A549 (cell line): ENCODE results near the gene MBL2. TPM values are rescaled to one million over a fixed set of nuclear protein-coding genes. Genes with fewer than 3 reads are reported as not detected.

ENCODE experiments used
- ATAC-seq, 2 experiments: fragments of 200-7000 bp in 1 of 2; fragments of >200 bp in 1 of 2; cut with Nextera tagmentation in 1 of 2; cut with Tn5 transposase in 1 of 2; 3 replicates each; pipeline versions ENCODE4 v1.8.0 to v1.9.1; 2018 to 2020; ENCODE audit warnings: mild to moderate bottlenecking in 1 of 2, moderate library complexity in 1 of 2
- CTCF ChIA-PET: fragments of 300-600 bp; sonication (Branson Sonifier 250); formaldehyde crosslinking; extraction: SDS; loops from one replicate; lab custom pipeline; 2021; ENCODE audit warnings: antibody characterized with exemption, inconsistent platforms; lab: Yijun Ruan, JAX
- POLR2A ChIA-PET: fragments of 350-600 bp; formaldehyde crosslinking; extraction: SDS; loops from one replicate; lab custom pipeline; 2021; ENCODE audit warnings: antibody characterized with exemption, inconsistent platforms; lab: Yijun Ruan, JAX
- DNase-seq, 2 experiments: peaks; one replicate each; pipeline versions ENCODE4 v3.0.0 to v3.0.0-alpha.2; 2011 to 2016; ENCODE audit warnings: low read depth in 1 of 2, low spot score in 1 of 2
- FAIRE-seq: peaks from 2 replicates; lab custom pipeline; 2011; peaks lifted over from hg19 to GRCh38; lab: Jason Lieb, UNC
- H3K27ac ChIP-seq, 2 experiments: fragments of >200 bp; sonication (Bioruptor Twin); formaldehyde crosslinking; 3 replicates each; pipeline ENCODE4 v1.5.1; 2016 to 2017
- H3K4me1 ChIP-seq: fragments of >200 bp; sonication (Bioruptor Twin); formaldehyde crosslinking; 3 replicates; pipeline ENCODE4 v1.6.1; 2016
- H3K4me2 ChIP-seq: fragments of >200 bp; sonication (Bioruptor Twin); formaldehyde crosslinking; 3 replicates; pipeline ENCODE4 v1.6.1; 2016
- H3K4me3 ChIP-seq: fragments of >200 bp; sonication (Bioruptor Twin); formaldehyde crosslinking; 3 replicates; pipeline ENCODE4 v1.5.1; 2016
- H3K9me3 ChIP-seq: fragments of >200 bp; sonication (Bioruptor Twin); formaldehyde crosslinking; 3 replicates; pipeline ENCODE4 v1.6.1; 2016
- CBX2 ChIP-seq: fragments of 200-600 bp; sonication (generic); IDR thresholded peaks from 2 replicates; pipeline ENCODE4 v1.6.1; 2016; ENCODE audit warnings: low read depth, mild to moderate bottlenecking, borderline replicate concordance
- CBX8 ChIP-seq: fragments of 200-600 bp; sonication (generic); IDR thresholded peaks from 2 replicates; pipeline ENCODE4 v1.6.1; 2016
- CHD2 ChIP-seq: fragments of 150-350 bp; IDR thresholded peaks from 2 replicates; pipeline ENCODE4 v1.6.1; 2014; ENCODE audit warnings: low read length; ENCODE audit not compliant: partially characterized antibody
- CHD4 ChIP-seq: fragments of 200-600 bp; sonication (generic); IDR thresholded peaks from 2 replicates; pipeline ENCODE4 v1.6.1; 2016; ENCODE audit warnings: antibody characterized with exemption, mild to moderate bottlenecking, borderline replicate concordance
- E2F6 ChIP-seq: IDR thresholded peaks from 2 replicates; pipeline ENCODE4 v1.6.1; 2012; ENCODE audit warnings: low read depth, borderline replicate concordance
- EHF ChIP-seq: fragments of 250-450 bp; sonication (Bioruptor Pico); IDR thresholded peaks from 2 replicates; pipeline ENCODE4 v1.5.0; 2020; ENCODE audit warnings: mild to moderate bottlenecking
- EP300 ChIP-seq, 2 experiments: fragments of >200 bp; sonication (Bioruptor Twin); formaldehyde crosslinking; IDR thresholded peaks; 2 replicates in 1 of 2; 3 replicates in 1 of 2; pipeline ENCODE4 v1.6.1; 2016 to 2017
- FOSB ChIP-seq: fragments of 250-450 bp; sonication (Bioruptor Pico); IDR thresholded peaks from 2 replicates; pipeline ENCODE4 v1.5.0; 2020; ENCODE audit warnings: mild to moderate bottlenecking, moderate library complexity
- FOSL2 ChIP-seq, 2 experiments: fragments of 450-650 bp in 1 of 2; fragments of >200 bp in 1 of 2; sonication (Bioruptor Twin) in 1 of 2; formaldehyde crosslinking; IDR thresholded peaks; 2 replicates each; pipeline versions ENCODE4 v1.5.0 to v1.6.1; 2016 to 2020; ENCODE audit warnings: mild to moderate bottlenecking in 1 of 2, moderate library complexity in 1 of 2
- HDAC2 ChIP-seq: fragments of 200-600 bp; sonication (generic); IDR thresholded peaks from 2 replicates; pipeline ENCODE4 v1.6.1; 2016
- HOXB5 ChIP-seq: fragments of 250-450 bp; sonication (Bioruptor Pico); IDR thresholded peaks from 2 replicates; pipeline ENCODE4 v1.5.0; 2020; ENCODE audit warnings: mild to moderate bottlenecking, moderate library complexity
- MYC ChIP-seq: IDR thresholded peaks from 2 replicates; pipeline ENCODE4 v1.6.1; 2012; ENCODE audit warnings: mild to moderate bottlenecking, inconsistent platforms, low read length, improper control_type of control experiment, borderline replicate concordance
- NFE2L2 ChIP-seq: fragments of 150-350 bp; conservative IDR thresholded peaks from 2 replicates; pipeline ENCODE4 v1.6.1; 2014; ENCODE audit warnings: low read length
- NR3C1 ChIP-seq: fragments of >200 bp; sonication (Bioruptor Twin); formaldehyde crosslinking; IDR thresholded peaks from 3 replicates; pipeline ENCODE4 v1.6.1; 2017
- POLR2A ChIP-seq: IDR thresholded peaks from 2 replicates; pipeline ENCODE4 v1.6.1; 2012; ENCODE audit warnings: mild to moderate bottlenecking, low read length
- RARB ChIP-seq: fragments of 250-450 bp; sonication (Bioruptor Pico); IDR thresholded peaks from 2 replicates; pipeline ENCODE4 v1.8.0; 2021; ENCODE audit warnings: mild to moderate bottlenecking, moderate library complexity
- SMC3 ChIP-seq: fragments of >200 bp; sonication (Bioruptor Twin); formaldehyde crosslinking; IDR thresholded peaks from 3 replicates; pipeline ENCODE4 v1.6.1; 2018; ENCODE audit warnings: inconsistent platforms
- SREBF2 ChIP-seq: fragments of 450-650 bp; IDR thresholded peaks from 2 replicates; pipeline ENCODE4 v1.6.1; 2014; ENCODE audit warnings: mild to moderate bottlenecking, moderate library complexity
- ZC3H11A ChIP-seq: fragments of 450-650 bp; IDR thresholded peaks from 2 replicates; pipeline ENCODE4 v1.6.1; 2014; ENCODE audit warnings: antibody characterized with exemption, mild to moderate bottlenecking
- ZFP36 ChIP-seq: fragments of 450-650 bp; IDR thresholded peaks from 2 replicates; pipeline ENCODE4 v1.6.1; 2014; ENCODE audit warnings: borderline replicate concordance; ENCODE audit not compliant: partially characterized antibody
- ZNF302 ChIP-seq: fragments of 250-450 bp; sonication (Bioruptor Pico); IDR thresholded peaks from 2 replicates; pipeline ENCODE4 v1.9.0; 2021; ENCODE audit warnings: inconsistent platforms, mild to moderate bottlenecking, moderate library complexity
- ZSCAN20 ChIP-seq: fragments of 250-450 bp; sonication (Bioruptor Pico); IDR thresholded peaks from 2 replicates; pipeline ENCODE4 v1.8.0; 2022; ENCODE audit warnings: mild to moderate bottlenecking, moderate library complexity
- WGBS: methylation state at CpG from one replicate; pipeline ENCODE4 v1.1.6; 2017; ENCODE audit errors: missing lambda C conversion rate; 5-methylcytosine and 5-hydroxymethylcytosine counted together
- polyA plus RNA-seq, 4 experiments: library from polyadenylated mRNA; depleted of rRNA in 3 of 4; stranded (reverse); fragments of >200 nt; fragmentation: RNase III in 1 of 4; extraction: RNeasy Plus Mini Kit Qiagen cat#74134 plus additional on column Dnase treatment in 1 of 4; gene quantifications; 2 replicates in 3 of 4; 3 replicates in 1 of 4; pipeline ENCODE4 v1.2.3, GENCODE V29; 2011 to 2017
- TF ChIP-seq, protein P1 (sequence below): fragments of >200 bp; sonication (Bioruptor Twin); formaldehyde crosslinking; IDR thresholded peaks from 3 replicates; pipeline ENCODE4 v1.6.1; 2016
- TF ChIP-seq, protein P2 (sequence below): fragments of >200 bp; sonication (Bioruptor Twin); formaldehyde crosslinking; IDR thresholded peaks from 2 replicates; pipeline ENCODE4 v1.6.1; 2016
- TF ChIP-seq, protein P3 (sequence below): fragments of 250-450 bp; sonication (Bioruptor Pico); IDR thresholded peaks from 2 replicates; pipeline ENCODE4 v1.5.0; 2020; ENCODE audit warnings: low read depth, mild to moderate bottlenecking, moderate library complexity

The MBL2 gene
- polyA plus RNA-seq, 2 of the 4 experiments (the other 2 are of a cell fraction): not detected

DNA sequence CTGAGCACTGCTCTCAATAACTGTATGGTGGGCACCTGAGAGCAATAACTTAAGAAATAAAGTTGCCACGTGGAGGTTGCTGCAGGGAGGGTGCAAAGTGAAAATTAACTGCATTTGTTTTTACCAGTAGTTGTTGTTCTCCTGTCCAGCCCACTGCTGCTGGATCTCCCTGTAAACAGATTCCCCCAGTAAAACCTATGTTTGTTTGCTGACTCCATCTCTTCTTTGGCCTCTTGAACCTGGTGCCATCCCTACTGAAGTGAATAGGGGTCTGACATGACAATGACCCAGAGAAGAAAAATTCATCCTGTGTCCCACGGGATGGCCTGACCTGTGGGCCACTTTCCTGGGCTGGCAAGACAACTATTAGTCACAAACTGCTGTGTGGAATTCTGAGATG lies 1.7 kb downstream of the MBL2 start:
- DNase-seq (no peak), ATAC-seq (no peak), FAIRE-seq (no peak)
- Histone ChIP-seq H3K9me3 (no peaks in the 10 kb centered on the region), H3K4me2 (no peak overlapping the region), H3K4me3 (no peak overlapping the region), H3K27ac (no peak overlapping the region), H3K4me1 (no peaks in the 10 kb centered on the region)
- ChIA-PET CTCF (interaction anchor here (4.4 kb wide), 1 partner anchor 9 kb away, joined by 25 read pairs; no protein-coding TSS in a partner anchor), POLR2A (no interaction called here)
- TF ChIP-seq, protein P1, sequence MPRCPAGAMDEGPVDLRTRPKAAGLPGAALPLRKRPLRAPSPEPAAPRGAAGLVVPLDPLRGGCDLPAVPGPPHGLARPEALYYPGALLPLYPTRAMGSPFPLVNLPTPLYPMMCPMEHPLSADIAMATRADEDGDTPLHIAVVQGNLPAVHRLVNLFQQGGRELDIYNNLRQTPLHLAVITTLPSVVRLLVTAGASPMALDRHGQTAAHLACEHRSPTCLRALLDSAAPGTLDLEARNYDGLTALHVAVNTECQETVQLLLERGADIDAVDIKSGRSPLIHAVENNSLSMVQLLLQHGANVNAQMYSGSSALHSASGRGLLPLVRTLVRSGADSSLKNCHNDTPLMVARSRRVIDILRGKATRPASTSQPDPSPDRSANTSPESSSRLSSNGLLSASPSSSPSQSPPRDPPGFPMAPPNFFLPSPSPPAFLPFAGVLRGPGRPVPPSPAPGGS: no peak
- no peak for TF ChIP-seq HOXB5 (CRISPR knock-in tag)
- no peak for TF ChIP-seq EP300 (IDR thresholded peaks at IDR 0.05)
- WGBS: 3% methylated on average over 2 of the region's 2 CpGs

GRCh38 chr10:52769966-52770365 lies 2.6 kb downstream of the MBL2 start:
- POLR2A ChIA-PET: no interaction called here

GRCh38 chr10:52768001-52768532 lies 4.5 kb downstream of the MBL2 start:
- no peak overlapping the region for H3K4me2 ChIP-seq
- DNase-seq (no peak), FAIRE-seq (no peak), ATAC-seq (no peak)
- no peak overlapping the region for H3K4me3 ChIP-seq
- 49% methylated on average over 3 of the region's 3 CpGs for WGBS
- POLR2A ChIA-PET: no interaction called here
- no peaks in the 10 kb centered on the region for H3K9me3 ChIP-seq
- no peak for TF ChIP-seq MYC
- TF ChIP-seq CBX2: no peak
- CTCF ChIA-PET: interaction anchor here (4.4 kb wide), 1 partner anchor 12 kb away, joined by 25 read pairs; no protein-coding TSS in a partner anchor
- no peaks in the 10 kb centered on the region for H3K4me1 ChIP-seq
- H3K27ac ChIP-seq: no peak overlapping the region

More at GRCh38 chr10:52769966-52770365, 2.6 kb downstream of the MBL2 start:
- DNase-seq (no peak), FAIRE-seq (no peak), ATAC-seq (no peak)
- TF ChIP-seq ZSCAN20 (CRISPR knock-in tag): no peak
- no peak for TF ChIP-seq SREBF2
- TF ChIP-seq, protein P2, sequence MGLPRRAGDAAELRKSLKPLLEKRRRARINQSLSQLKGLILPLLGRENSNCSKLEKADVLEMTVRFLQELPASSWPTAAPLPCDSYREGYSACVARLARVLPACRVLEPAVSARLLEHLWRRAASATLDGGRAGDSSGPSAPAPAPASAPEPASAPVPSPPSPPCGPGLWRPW: no peak
- TF ChIP-seq E2F6: no peak
- no peak for TF ChIP-seq RARB
- TF ChIP-seq NFE2L2: no peak
- no peak for TF ChIP-seq FOSB (CRISPR knock-in tag)
- no peak for TF ChIP-seq FOSL2 (IDR thresholded peaks at IDR 0.05)
- TF ChIP-seq FOSL2 (CRISPR knock-in tag; IDR thresholded peaks at IDR 0.05): no peak
- no peaks in the 10 kb centered on the region for H3K4me1 ChIP-seq
- H3K27ac ChIP-seq: no peak overlapping the region
- H3K4me3 ChIP-seq: no peak overlapping the region
- WGBS: 75% methylated on average over 2 of the region's 2 CpGs
- no peaks in the 10 kb centered on the region for H3K9me3 ChIP-seq
- CTCF ChIA-PET: interaction anchor here (1.4 to 4.4 kb wide), 2 partner anchors 10 to 28 kb away, joined by 3 to 25 read pairs; no protein-coding TSS in a partner anchor
- no peak overlapping the region for H3K4me2 ChIP-seq

- 44% methylated on average over 5 of the region's 5 CpGs for WGBS
- ATAC-seq (no peak), DNase-seq (no peak), FAIRE-seq (no peak)
- Histone ChIP-seq H3K9me3 (no peaks in the 10 kb centered on the region), H3K4me3 (no peak overlapping the region), H3K4me1 (no peaks in the 10 kb centered on the region), H3K4me2 (no peak overlapping the region), H3K27ac (no peak overlapping the region)
- ChIA-PET POLR2A (no interaction called here), CTCF (interaction anchor here (1.2 to 1.7 kb wide), 4 partner anchors 14 to 22 kb away, joined by 3 to 7 read pairs (median 4); no protein-coding TSS in a partner anchor)
- no peak for TF ChIP-seq ZSCAN20 (CRISPR knock-in tag)
- TF ChIP-seq EP300 (IDR thresholded peaks at IDR 0.05): no peak
- no peak for TF ChIP-seq ZNF302 (CRISPR knock-in tag)
- no peak for TF ChIP-seq CHD4
- TF ChIP-seq SMC3: no peak
- no peak for TF ChIP-seq E2F6
- no peak for TF ChIP-seq CBX8
- no peak for TF ChIP-seq ZFP36
- TF ChIP-seq, protein P3, sequence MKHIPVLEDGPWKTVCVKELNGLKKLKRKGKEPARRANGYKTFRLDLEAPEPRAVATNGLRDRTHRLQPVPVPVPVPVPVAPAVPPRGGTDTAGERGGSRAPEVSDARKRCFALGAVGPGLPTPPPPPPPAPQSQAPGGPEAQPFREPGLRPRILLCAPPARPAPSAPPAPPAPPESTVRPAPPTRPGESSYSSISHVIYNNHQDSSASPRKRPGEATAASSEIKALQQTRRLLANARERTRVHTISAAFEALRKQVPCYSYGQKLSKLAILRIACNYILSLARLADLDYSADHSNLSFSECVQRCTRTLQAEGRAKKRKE (CRISPR knock-in tag): no peak
- TF ChIP-seq SREBF2: no peak
- no peak for TF ChIP-seq EHF (CRISPR knock-in tag)
- no peak for TF ChIP-seq POLR2A
- no peak for TF ChIP-seq CHD2
- no peak for TF ChIP-seq ZC3H11A
- no peak for TF ChIP-seq HDAC2
- no peak for TF ChIP-seq NR3C1
These were observed 10.5 kb downstream of the MBL2 start for GRCh38 chr10:52762088-52762487.
